GM12878 (cell line): ENCODE measurements around the gene AMN.

Source experiments
- CTCF ChIP-seq, 3 experiments: IDR thresholded peaks in 2 of 3; conservative IDR thresholded peaks in 1 of 3; 2 replicates each; pipeline ENCODE4 v1.5.1; 2011; ENCODE audit warnings: low read depth in 3 of 3, low read length in 3 of 3, mild to moderate bottlenecking in 3 of 3, control low read depth in 2 of 3, moderate library complexity in 2 of 3, inconsistent platforms in 1 of 3, mixed read lengths in 1 of 3; ENCODE audit not compliant: control insufficient read depth in 2 of 3, insufficient read depth in 1 of 3; ENCODE audit errors: extremely low read depth in 1 of 3
- EP300 ChIP-seq, 2 experiments: fragments of 150-350 bp in 1 of 2; IDR thresholded peaks; 2 replicates each; pipeline ENCODE4 v1.6.1; 2011 to 2012; ENCODE audit warnings: low read depth in 2 of 2, low read length in 2 of 2, borderline replicate concordance in 1 of 2, improper control_type of control experiment in 1 of 2, inconsistent platforms in 1 of 2; ENCODE audit not compliant: control insufficient read depth in 1 of 2
- FOXK2 ChIP-seq: fragments of 450-650 bp; IDR thresholded peaks from 2 replicates; pipeline ENCODE4 v1.6.1; 2017; ENCODE audit warnings: mild to moderate bottlenecking, moderate library complexity

GRCh38 chr14:102935756-102936155, 13.3 kb downstream of the AMN start:
- TF ChIP-seq EP300 (IDR thresholded peaks at IDR 0.05; ENCODE audit: borderline replicate concordance in 1 of 2, control insufficient read depth in 1 of 2, low read depth in 2 of 2, low read length in 2 of 2): no peak
- TF ChIP-seq FOXK2: no peak
- TF ChIP-seq CTCF (IDR thresholded peaks at IDR 0.05 in 2 of 3, conservative IDR thresholded peaks at IDR 0.05 in 1 of 3; ENCODE audit: control insufficient read depth in 2 of 3, extremely low read depth in 1 of 3, insufficient read depth in 1 of 3, low read depth in 3 of 3, low read length in 3 of 3): no peak
